IMR-90 (cell line): ENCODE results near the gene BCL2L11. TPM values are rescaled to one million over a fixed set of nuclear protein-coding genes. Genes with fewer than 3 reads are reported as not detected.

ENCODE experiments used
- ATAC-seq: fragments of 200-7000 bp; cut with Tn5 transposase; 2 replicates; pipeline ENCODE4 v1.9.1; 2020; ENCODE audit warnings: low read depth, mild to moderate bottlenecking, moderate library complexity
- BruUV-seq: library from RNA; stranded (reverse); fragments of 400-500 nt; replicated peaks from 2 replicates; lab custom pipeline; 2021; lab: Mats Ljungman, UMichigan
- CTCF ChIA-PET: fragments of 300-600 bp; formaldehyde crosslinking; extraction: SDS; loops from one replicate; lab custom pipeline; 2021; ENCODE audit warnings: antibody characterized with exemption; lab: Yijun Ruan, JAX
- POLR2A ChIA-PET: fragments of 300-600 bp; sonication (Branson Sonifier 250); formaldehyde crosslinking; loops from one replicate; lab custom pipeline; 2022; ENCODE audit warnings: antibody characterized with exemption; ENCODE audit not compliant: unreplicated experiment; lab: Charles Lee
- DNase-seq: peaks from one replicate; pipeline ENCODE4 v3.0.0; 2013
- H2AFZ ChIP-seq: replicated peaks from 2 replicates; pipeline ENCODE3; 2013; ENCODE audit warnings: low read length, mild to moderate bottlenecking; ENCODE audit not compliant: poor library complexity
- H2AK5ac ChIP-seq: 2 replicates; pipeline ENCODE4 v1.6.1; 2013; ENCODE audit warnings: low read depth, low read length, inconsistent platforms
- H2AK9ac ChIP-seq: replicated peaks from 2 replicates; pipeline ENCODE3; 2013; ENCODE audit warnings: mild to moderate bottlenecking, low read depth, low read length, moderate library complexity; ENCODE audit not compliant: poor library complexity
- H2BK120ac ChIP-seq: 2 replicates; pipeline ENCODE4 v1.6.1; 2013; ENCODE audit warnings: low read depth, low read length, inconsistent platforms
- H2BK15ac ChIP-seq: 3 replicates; pipeline ENCODE4 v1.6.1; 2013; ENCODE audit warnings: low read depth, low read length, inconsistent platforms
- H2BK20ac ChIP-seq: 2 replicates; pipeline ENCODE4 v1.6.1; 2013; ENCODE audit warnings: low read depth, mild to moderate bottlenecking, inconsistent platforms, low read length, moderate library complexity
- H2BK5ac ChIP-seq: 2 replicates; pipeline ENCODE4 v1.6.1; 2013; ENCODE audit warnings: mild to moderate bottlenecking, low read depth, low read length, inconsistent platforms; ENCODE audit not compliant: poor library complexity, severe bottlenecking
- H3K14ac ChIP-seq: replicated peaks from 2 replicates; pipeline ENCODE4 v1.6.1; 2013; ENCODE audit warnings: low read depth, low read length, inconsistent platforms
- H3K18ac ChIP-seq: 2 replicates; pipeline ENCODE4 v1.6.1; 2013; ENCODE audit warnings: low read depth, low read length, control low read depth
- H3K23ac ChIP-seq: 2 replicates; pipeline ENCODE4 v1.6.1; 2013; ENCODE audit warnings: low read depth, low read length, inconsistent platforms
- H3K27ac ChIP-seq: 2 replicates; pipeline ENCODE4 v1.5.1; 2013; ENCODE audit warnings: mild to moderate bottlenecking, control low read depth, low read length; ENCODE audit not compliant: insufficient read depth
- H3K27me3 ChIP-seq: 2 replicates; pipeline ENCODE4 v1.6.1; 2013; ENCODE audit warnings: low read length; ENCODE audit not compliant: control insufficient read depth, insufficient read depth
- H3K36me3 ChIP-seq: 2 replicates; pipeline ENCODE4 v1.6.1; 2013; ENCODE audit warnings: low read length, mixed read lengths; ENCODE audit not compliant: control insufficient read depth, insufficient read depth
- H3K4ac ChIP-seq: 2 replicates; pipeline ENCODE4 v1.6.1; 2013; ENCODE audit warnings: low read depth, low read length, inconsistent platforms
- H3K4me1 ChIP-seq: 2 replicates; pipeline ENCODE4 v1.6.1; 2013; ENCODE audit warnings: low read length, mixed read lengths; ENCODE audit not compliant: control insufficient read depth, insufficient read depth
- H3K4me2 ChIP-seq: 2 replicates; pipeline ENCODE4 v1.6.1; 2013; ENCODE audit warnings: low read depth, mild to moderate bottlenecking, control low read depth, low read length, moderate library complexity
- H3K4me3 ChIP-seq: 2 replicates; pipeline ENCODE4 v1.5.1; 2013; ENCODE audit warnings: low read depth, mild to moderate bottlenecking, control low read depth, low read length, moderate library complexity; ENCODE audit not compliant: insufficient read depth
- H3K56ac ChIP-seq: 2 replicates; pipeline ENCODE4 v1.6.1; 2013; ENCODE audit warnings: low read length, inconsistent platforms; ENCODE audit not compliant: insufficient read depth; ENCODE audit errors: extremely low read depth
- H3K79me1 ChIP-seq, 2 experiments: 2 replicates each; pipeline ENCODE4 v1.6.1; 2013; ENCODE audit warnings: low read length in 2 of 2, inconsistent platforms in 1 of 2, low read depth in 1 of 2
- H3K9ac ChIP-seq: 2 replicates; pipeline ENCODE4 v1.6.1; 2013; ENCODE audit warnings: low read depth, low read length, control low read depth
- H3K9me1 ChIP-seq: 2 replicates; pipeline ENCODE4 v1.6.1; 2013; ENCODE audit warnings: low read length, inconsistent platforms; ENCODE audit not compliant: insufficient read depth
- H3K9me3 ChIP-seq: 2 replicates; pipeline ENCODE4 v1.6.1; 2013; ENCODE audit warnings: low read length; ENCODE audit not compliant: control insufficient read depth, insufficient read depth
- H4K20me1 ChIP-seq: 2 replicates; pipeline ENCODE4 v1.6.1; 2013; ENCODE audit warnings: low read length, inconsistent platforms; ENCODE audit not compliant: insufficient read depth
- H4K5ac ChIP-seq: 2 replicates; pipeline ENCODE4 v1.6.1; 2013; ENCODE audit warnings: mild to moderate bottlenecking, low read depth, low read length, control low read depth
- H4K8ac ChIP-seq, 2 experiments: 2 replicates each; pipeline ENCODE4 v1.6.1; 2013; ENCODE audit warnings: low read depth in 2 of 2, low read length in 2 of 2, control low read depth in 1 of 2, inconsistent platforms in 1 of 2
- H4K91ac ChIP-seq: 2 replicates; pipeline ENCODE4 v1.6.1; 2013; ENCODE audit warnings: low read depth, low read length, inconsistent platforms; ENCODE audit not compliant: insufficient read depth
- BHLHE40 ChIP-seq: fragments of 150-350 bp; IDR thresholded peaks from 2 replicates; pipeline ENCODE4 v1.6.1; 2016; ENCODE audit warnings: mild to moderate bottlenecking, low read depth, low read length
- CEBPB ChIP-seq: IDR thresholded peaks from 2 replicates; pipeline ENCODE4 v1.6.1; 2012; ENCODE audit warnings: low read depth, low read length, improper control_type of control experiment
- CHD1 ChIP-seq: IDR thresholded peaks from 2 replicates; pipeline ENCODE4 v1.6.1; 2012; ENCODE audit warnings: low read depth, low read length, improper control_type of control experiment
- ELK1 ChIP-seq: fragments of 150-350 bp; IDR thresholded peaks from 2 replicates; pipeline ENCODE4 v1.6.1; 2016; ENCODE audit warnings: low read depth, mild to moderate bottlenecking, low read length, moderate library complexity, borderline replicate concordance
- FOS ChIP-seq: fragments of 150-350 bp; IDR thresholded peaks from 2 replicates; pipeline ENCODE4 v1.6.1; 2016; ENCODE audit warnings: low read depth, low read length
- MAFK ChIP-seq: IDR thresholded peaks from 2 replicates; pipeline ENCODE4 v1.6.1; 2012; ENCODE audit warnings: low read depth, low read length, improper control_type of control experiment
- MAZ ChIP-seq: IDR thresholded peaks from 2 replicates; pipeline ENCODE4 v1.6.1; 2012; ENCODE audit warnings: low read depth, mild to moderate bottlenecking, low read length, improper control_type of control experiment, moderate library complexity, borderline replicate concordance
- MXI1 ChIP-seq: IDR thresholded peaks from 2 replicates; pipeline ENCODE4 v1.6.1; 2012; ENCODE audit warnings: low read depth, mild to moderate bottlenecking, low read length, moderate library complexity, borderline replicate concordance
- NFE2L2 ChIP-seq: fragments of 150-350 bp; IDR thresholded peaks from 2 replicates; pipeline ENCODE4 v1.6.1; 2016; ENCODE audit warnings: low read depth, mild to moderate bottlenecking, low read length
- POLR2A ChIP-seq: IDR thresholded peaks from 2 replicates; pipeline ENCODE4 v1.6.1; 2012; ENCODE audit warnings: mild to moderate bottlenecking, low read depth, low read length
- RAD21 ChIP-seq: IDR thresholded peaks from 2 replicates; pipeline ENCODE4 v1.6.1; 2012; ENCODE audit warnings: low read length, improper control_type of control experiment
- RCOR1 ChIP-seq: IDR thresholded peaks from 2 replicates; pipeline ENCODE4 v1.6.1; 2012; ENCODE audit warnings: mild to moderate bottlenecking, low read length, improper control_type of control experiment; ENCODE audit not compliant: insufficient replicate concordance
- RFX5 ChIP-seq: IDR thresholded peaks from 2 replicates; pipeline ENCODE4 v1.8.0; 2012; ENCODE audit warnings: low read depth, mild to moderate bottlenecking, low read length, moderate library complexity
- SMC3 ChIP-seq: fragments of 150-350 bp; IDR thresholded peaks from 2 replicates; pipeline ENCODE4 v1.6.1; 2016; ENCODE audit warnings: low read depth, mild to moderate bottlenecking, antibody characterized with exemption, low read length, moderate library complexity
- WGBS, 2 experiments: methylation state at CpG; one replicate each; pipeline versions ENCODE4 v1.1.5 to v1.1.7; 2013; ENCODE audit warnings: missing lambda C conversion rate in 2 of 2; ENCODE audit not compliant: insufficient read length in 1 of 2; ENCODE audit errors: extremely low coverage in 2 of 2; 5-methylcytosine and 5-hydroxymethylcytosine counted together
- dilution Hi-C: fragments of 300-500 bp; cut with HindIII; formaldehyde crosslinking; loops from one replicate; pipeline ENCODE4 v1.14.3; 2018; ENCODE audit warnings: low sequenced_read_pairs; ENCODE audit not compliant: unreplicated experiment
- in situ Hi-C: fragments of 300-500 bp; cut with MboI; formaldehyde crosslinking; loops from 3 replicates; pipeline ENCODE4 v1.14.3; 2019; ENCODE audit warnings: low sequenced_read_pairs, inconsistent platforms, mixed read lengths
- intact Hi-C: fragments of 100-400 bp; cut with micrococcal nuclease; formaldehyde crosslinking; loops from 2 replicates; pipeline ENCODE4 v1.10.0; 2022
- polyA plus RNA-seq, 3 experiments: library from polyadenylated mRNA; depleted of rRNA; stranded (reverse); fragments of >200 nt; gene quantifications; 2 replicates each; pipeline ENCODE4 v1.2.3, GENCODE V29; 2012; ENCODE audit warnings: low replicate concordance in 1 of 3
- total RNA-seq: library from RNA; depleted of rRNA; stranded (reverse); fragments of >200 nt; gene quantifications from 2 replicates; pipeline ENCODE4 v1.2.3, GENCODE V29; 2012
- TF ChIP-seq, protein P1 (sequence below): fragments of 150-350 bp; IDR thresholded peaks from 2 replicates; pipeline ENCODE4 v1.6.1; 2017; ENCODE audit warnings: mild to moderate bottlenecking, antibody characterized with exemption, low read length, low read depth
- TF ChIP-seq, protein P2 (sequence below): conservative IDR thresholded peaks from 2 replicates; pipeline ENCODE4 v1.5.1; 2012; ENCODE audit warnings: mild to moderate bottlenecking, low read depth, low read length, improper control_type of control experiment

The BCL2L11 gene
- total and polyA plus RNA-seq, 2 of the 4 experiments (the other 2 are of a cell fraction): 1.1 to 1.7 TPM

DNA sequence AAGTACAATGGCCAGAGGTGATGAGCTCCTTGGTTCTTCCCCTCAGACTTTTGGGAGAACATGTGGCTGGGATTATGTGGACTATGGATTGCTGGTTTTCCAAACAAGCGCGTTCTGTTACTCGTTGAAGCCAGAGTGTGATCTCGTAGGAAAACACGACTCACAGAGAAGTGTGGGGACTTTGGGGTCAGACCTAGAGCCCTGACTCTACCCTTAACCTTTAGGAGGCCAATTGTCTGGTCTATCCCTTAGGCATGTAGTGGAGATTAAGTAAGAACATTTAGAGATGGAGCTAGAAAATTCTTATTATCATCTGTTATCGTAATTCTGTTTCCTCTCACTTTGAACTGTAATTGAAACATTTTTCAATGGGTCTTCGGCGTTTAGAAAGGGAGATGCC lies 35.8 kb downstream of the BCL2L11 start:
- Histone ChIP-seq H2AFZ (no peak overlapping the region), H2BK20ac (no peak overlapping the region), H3K9ac (no peak overlapping the region), H4K8ac (no peak overlapping the region), H3K18ac (no peak overlapping the region), H2BK5ac (no peak overlapping the region), H2AK5ac (no peak overlapping the region), H3K4me2 (no peak overlapping the region), H4K5ac (no peak overlapping the region), H4K91ac (no peak overlapping the region), H3K4me3 (no peak overlapping the region), H3K36me3 (peaks cover 15% of the 10 kb centered on the region), H3K27ac (no peak overlapping the region), H3K56ac (no peak overlapping the region), H3K9me3 (no peaks in the 10 kb centered on the region), H3K4me1 (peaks cover 10% of the 10 kb centered on the region), H4K20me1 (peaks cover 18% of the 10 kb centered on the region), H2BK15ac (no peak overlapping the region), H3K79me1 (no peaks in the 10 kb centered on the region), H2AK9ac (no peak overlapping the region), H3K14ac (no peak overlapping the region), H2BK120ac (no peak overlapping the region), H3K23ac (no peak overlapping the region), H3K27me3 (peaks cover 4% of the 10 kb centered on the region; the same call in 1 of the 2 replicates), H3K9me1 (peaks cover 13% of the 10 kb centered on the region; the same call in 1 of the 2 replicates), H3K4ac (no peak overlapping the region)
- ChIA-PET CTCF (no interaction called here), POLR2A (no interaction called here)
- no CpG with 5 or more reads among the region's 8 CpGs for WGBS, 2 experiments
- dilution Hi-C loops (no loop called here), intact Hi-C loops (no loop called here), in situ Hi-C loops (no loop called here)
- ATAC-seq (no peak), DNase-seq (no peak)
- no TSS peak for BruUV-seq
- TF ChIP-seq MAZ: no peak
- TF ChIP-seq NFE2L2: no peak
- no peak for TF ChIP-seq ELK1
- TF ChIP-seq MAFK: no peak
- TF ChIP-seq, protein P1, sequence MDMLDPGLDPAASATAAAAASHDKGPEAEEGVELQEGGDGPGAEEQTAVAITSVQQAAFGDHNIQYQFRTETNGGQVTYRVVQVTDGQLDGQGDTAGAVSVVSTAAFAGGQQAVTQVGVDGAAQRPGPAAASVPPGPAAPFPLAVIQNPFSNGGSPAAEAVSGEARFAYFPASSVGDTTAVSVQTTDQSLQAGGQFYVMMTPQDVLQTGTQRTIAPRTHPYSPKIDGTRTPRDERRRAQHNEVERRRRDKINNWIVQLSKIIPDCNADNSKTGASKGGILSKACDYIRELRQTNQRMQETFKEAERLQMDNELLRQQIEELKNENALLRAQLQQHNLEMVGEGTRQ: no peak
- TF ChIP-seq CHD1: no peak
- TF ChIP-seq MXI1: no peak
- no peak for TF ChIP-seq CEBPB
- no peak for TF ChIP-seq RCOR1
- TF ChIP-seq BHLHE40: no peak
- no peak for TF ChIP-seq FOS
- no peak for TF ChIP-seq POLR2A
- TF ChIP-seq, protein P2, sequence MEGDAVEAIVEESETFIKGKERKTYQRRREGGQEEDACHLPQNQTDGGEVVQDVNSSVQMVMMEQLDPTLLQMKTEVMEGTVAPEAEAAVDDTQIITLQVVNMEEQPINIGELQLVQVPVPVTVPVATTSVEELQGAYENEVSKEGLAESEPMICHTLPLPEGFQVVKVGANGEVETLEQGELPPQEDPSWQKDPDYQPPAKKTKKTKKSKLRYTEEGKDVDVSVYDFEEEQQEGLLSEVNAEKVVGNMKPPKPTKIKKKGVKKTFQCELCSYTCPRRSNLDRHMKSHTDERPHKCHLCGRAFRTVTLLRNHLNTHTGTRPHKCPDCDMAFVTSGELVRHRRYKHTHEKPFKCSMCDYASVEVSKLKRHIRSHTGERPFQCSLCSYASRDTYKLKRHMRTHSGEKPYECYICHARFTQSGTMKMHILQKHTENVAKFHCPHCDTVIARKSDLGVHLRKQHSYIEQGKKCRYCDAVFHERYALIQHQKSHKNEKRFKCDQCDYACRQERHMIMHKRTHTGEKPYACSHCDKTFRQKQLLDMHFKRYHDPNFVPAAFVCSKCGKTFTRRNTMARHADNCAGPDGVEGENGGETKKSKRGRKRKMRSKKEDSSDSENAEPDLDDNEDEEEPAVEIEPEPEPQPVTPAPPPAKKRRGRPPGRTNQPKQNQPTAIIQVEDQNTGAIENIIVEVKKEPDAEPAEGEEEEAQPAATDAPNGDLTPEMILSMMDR: no peak
- no peak for TF ChIP-seq RFX5
- no peak for TF ChIP-seq RAD21
- TF ChIP-seq SMC3: no peak
